ENCODE data around the gene ITPRIP.

ITPRIP gene

GRCh38 chr10:104322416-104322782 is 15.9 kb downstream of the ITPRIP start:
- no peak overlapping the region for H3K4me3 ChIP-seq (ENCODE audit: low read length)
- peak; percentile 93 for DNase-seq (ENCODE audit: low read depth)
- TF ChIP-seq CTCF (IDR thresholded peaks at IDR 0.05; ENCODE audit: insufficient read depth, low read depth, low read length, missing control alignments): no peak

- no peak overlapping the region for H3K4me3 ChIP-seq (ENCODE audit: low read length)
- TF ChIP-seq CTCF (IDR thresholded peaks at IDR 0.05; ENCODE audit: insufficient read depth, low read depth, low read length, missing control alignments): no peak
- DNase-seq (ENCODE audit: low read depth): peak; percentile 68
These were observed 16.4 kb downstream of the ITPRIP start for GRCh38 chr10:104321725-104322415.

GRCh38 chr10:104321226-104321625 is 17.0 kb downstream of the ITPRIP start:
- no peak for TF ChIP-seq CTCF (IDR thresholded peaks at IDR 0.05; ENCODE audit: insufficient read depth, low read depth, low read length, missing control alignments)
- no peak overlapping the region for H3K4me3 ChIP-seq (ENCODE audit: low read length)
- DNase-seq (ENCODE audit: low read depth): no peak

- H3K4me3 ChIP-seq (ENCODE audit: low read length): no peak overlapping the region
- TF ChIP-seq CTCF (IDR thresholded peaks at IDR 0.05; ENCODE audit: insufficient read depth, low read depth, low read length, missing control alignments): no peak
- peak; percentile 89 for DNase-seq (ENCODE audit: low read depth)
These were observed 19.2 kb downstream of the ITPRIP start for GRCh38 chr10:104318810-104319741.

- DNase-seq (ENCODE audit: low read depth): no peak
- TF ChIP-seq CTCF (IDR thresholded peaks at IDR 0.05; ENCODE audit: insufficient read depth, low read depth, low read length, missing control alignments): no peak
- H3K4me3 ChIP-seq (ENCODE audit: low read length): no peak overlapping the region
These were observed 19.9 kb downstream of the ITPRIP start for GRCh38 chr10:104318326-104318725.

- H3K4me3 ChIP-seq (ENCODE audit: low read length): no peak overlapping the region
- DNase-seq (ENCODE audit: low read depth): peak; percentile 70
- no peak for TF ChIP-seq CTCF (IDR thresholded peaks at IDR 0.05; ENCODE audit: insufficient read depth, low read depth, low read length, missing control alignments)
These were observed 20.5 kb downstream of the ITPRIP start for GRCh38 chr10:104317726-104318299.
